Choroid plexus epithelial cell (primary cell): Measurements from ENCODE around the gene PLXND1.

Experiments
- DNase-seq: peaks from one replicate; pipeline ENCODE4 v3.0.0-alpha.2; 2010; ENCODE audit warnings: low read depth
- H3K4me3 ChIP-seq: 2 replicates; pipeline ENCODE4 v1.5.1; 2011; ENCODE audit warnings: low read depth, mild to moderate bottlenecking, control low read depth, low read length, moderate library complexity
- CTCF ChIP-seq: conservative IDR thresholded peaks from 2 replicates; pipeline ENCODE4 v1.5.1; 2011; ENCODE audit warnings: low read depth, mild to moderate bottlenecking, control low read depth, inconsistent platforms, low read length, moderate library complexity

PLXND1 gene

GRCh38 chr3:129635656-129636055 lies 29.2 kb upstream of the PLXND1 start:
- TF ChIP-seq CTCF: no peak
- DNase-seq: no peak
- no peak overlapping the region for H3K4me3 ChIP-seq

GRCh38 chr3:129633751-129634481 lies 27.4 kb upstream of the PLXND1 start:
- H3K4me3 ChIP-seq: no peak overlapping the region
- TF ChIP-seq CTCF: no peak
- DNase-seq: no peak

- no peak for TF ChIP-seq CTCF
- no peak overlapping the region for H3K4me3 ChIP-seq
- DNase-seq: no peak
Observed at GRCh38 chr3:129632977-129633376, 26.5 kb upstream of the PLXND1 start.

- H3K4me3 ChIP-seq: no peak overlapping the region
- no peak for DNase-seq
Observed at GRCh38 chr3:129632556-129632955, 26.1 kb upstream of the PLXND1 start.

GRCh38 chr3:129632056-129632455 lies 25.6 kb upstream of the PLXND1 start:
- H3K4me3 ChIP-seq: no peak overlapping the region
- TF ChIP-seq CTCF: no peak
- DNase-seq: no peak

More at GRCh38 chr3:129632556-129632955, 26.1 kb upstream of the PLXND1 start:
- TF ChIP-seq CTCF: no peak

- TF ChIP-seq CTCF: no peak
- H3K4me3 ChIP-seq: no peak overlapping the region
- DNase-seq: no peak
Observed at GRCh38 chr3:129629011-129629410, 22.5 kb upstream of the PLXND1 start.

- TF ChIP-seq CTCF: no peak
Observed at GRCh38 chr3:129628169-129628522, 21.7 kb upstream of the PLXND1 start.

More at GRCh38 chr3:129628169-129628522, 21.7 kb upstream of the PLXND1 start:
- H3K4me3 ChIP-seq: peak overlapping the region; percentile 13
- no peak for DNase-seq
